ENCODE data around the gene TTLL5.

- TF ChIP-seq, protein P1, sequence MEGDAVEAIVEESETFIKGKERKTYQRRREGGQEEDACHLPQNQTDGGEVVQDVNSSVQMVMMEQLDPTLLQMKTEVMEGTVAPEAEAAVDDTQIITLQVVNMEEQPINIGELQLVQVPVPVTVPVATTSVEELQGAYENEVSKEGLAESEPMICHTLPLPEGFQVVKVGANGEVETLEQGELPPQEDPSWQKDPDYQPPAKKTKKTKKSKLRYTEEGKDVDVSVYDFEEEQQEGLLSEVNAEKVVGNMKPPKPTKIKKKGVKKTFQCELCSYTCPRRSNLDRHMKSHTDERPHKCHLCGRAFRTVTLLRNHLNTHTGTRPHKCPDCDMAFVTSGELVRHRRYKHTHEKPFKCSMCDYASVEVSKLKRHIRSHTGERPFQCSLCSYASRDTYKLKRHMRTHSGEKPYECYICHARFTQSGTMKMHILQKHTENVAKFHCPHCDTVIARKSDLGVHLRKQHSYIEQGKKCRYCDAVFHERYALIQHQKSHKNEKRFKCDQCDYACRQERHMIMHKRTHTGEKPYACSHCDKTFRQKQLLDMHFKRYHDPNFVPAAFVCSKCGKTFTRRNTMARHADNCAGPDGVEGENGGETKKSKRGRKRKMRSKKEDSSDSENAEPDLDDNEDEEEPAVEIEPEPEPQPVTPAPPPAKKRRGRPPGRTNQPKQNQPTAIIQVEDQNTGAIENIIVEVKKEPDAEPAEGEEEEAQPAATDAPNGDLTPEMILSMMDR (conservative IDR thresholded peaks at IDR 0.05; ENCODE audit: low read depth, low read length), result no peak
- TF ChIP-seq EZH2 (IDR thresholded peaks at IDR 0.05; ENCODE audit: low read length, unreplicated experiment) (no peak), EZH2phosphoT487 (IDR thresholded peaks at IDR 0.05; ENCODE audit: borderline replicate concordance, low read length) (no peak)
Observed at GRCh38 chr14:75826599-75826998, 165.6 kb downstream of the TTLL5 start.

Data from PC-3 (cell line).